Breast epithelium (tissue), 4 donors: ENCODE results near the gene SHB. TPM values are rescaled to one million over a fixed set of nuclear protein-coding genes. Genes with fewer than 3 reads are reported as not detected.

ENCODE experiments used
- DNase-seq, 2 donors: peaks; one replicate each; pipeline ENCODE4 v3.0.0-alpha.2; 2019; ENCODE audit warnings: low spot score in 2 of 2
- H3K27ac ChIP-seq, 2 donors: fragments of 200-600 bp; sonication (generic) in 1 of 2; one replicate each; pipeline ENCODE4 v1.5.1; 2016 to 2019; ENCODE audit warnings: mild to moderate bottlenecking in 1 of 2
- H3K27me3 ChIP-seq, 2 donors: fragments of 200-600 bp; sonication (generic) in 1 of 2; one replicate each; pipeline versions ENCODE4 v1.5.1 to v1.6.0; 2017 to 2019; ENCODE audit warnings: control low read depth in 1 of 2, mild to moderate bottlenecking in 1 of 2
- H3K36me3 ChIP-seq: fragments of 200-600 bp; one replicate; pipeline ENCODE4 v1.5.1; 2019
- H3K4me1 ChIP-seq, 2 donors: fragments of 200-600 bp; sonication (generic); one replicate each; pipeline ENCODE4 v1.5.1; 2016 to 2019; ENCODE audit warnings: control low read depth in 1 of 2
- H3K4me3 ChIP-seq, 3 donors: fragments of 200-600 bp; sonication (generic); 1 replicate in 2 of 3; 2 replicates in 1 of 3; pipeline ENCODE4 v1.5.1; 2016 to 2019; ENCODE audit warnings: mild to moderate bottlenecking in 3 of 3, moderate library complexity in 2 of 3
- H3K9me3 ChIP-seq, 2 donors: fragments of 200-600 bp; sonication (generic) in 1 of 2; one replicate each; pipeline ENCODE4 v1.5.1; 2016 to 2019; ENCODE audit warnings: control low read depth in 1 of 2
- CTCF ChIP-seq, 3 donors: fragments of 450-650 bp; IDR thresholded peaks; one replicate each; pipeline ENCODE4 v1.5.1; 2016 to 2017; ENCODE audit warnings: antibody characterized with exemption in 3 of 3, mild to moderate bottlenecking in 3 of 3, moderate library complexity in 3 of 3
- POLR2A ChIP-seq: fragments of 450-650 bp; IDR thresholded peaks from one replicate; pipeline ENCODE4 v1.6.1; 2016; ENCODE audit warnings: antibody characterized with exemption, mild to moderate bottlenecking, moderate library complexity
- POLR2AphosphoS5 ChIP-seq, 3 donors: sonication (generic); formaldehyde crosslinking; IDR thresholded peaks; one replicate each; pipeline ENCODE4 v1.6.1; 2017; ENCODE audit warnings: antibody characterized with exemption in 3 of 3
- intact Hi-C: fragments of 100-400 bp; cut with DNase I; formaldehyde crosslinking; loops from one replicate; pipeline ENCODE4 v1.15.1; 2023; ENCODE audit warnings: low total_unique reads
- total RNA-seq, 3 donors: library from RNA; depleted of rRNA; stranded (reverse); fragments of >200 nt; gene quantifications; one replicate each; pipeline ENCODE4 v1.1.0, GENCODE V29; 2016

Gene SHB
- total RNA-seq, 3 donors from 2014 or later = 3.8 to 18.7 (median 17.9) TPM

GRCh38 chr9:38107405-38107804, 38.4 kb upstream of the SHB start:
- H3K4me1 ChIP-seq = no peaks in the 10 kb centered on the region
- no peak overlapping the region for H3K27ac ChIP-seq
- no peaks in the 10 kb centered on the region for H3K27me3 ChIP-seq
- intact Hi-C loops = no loop called here
- TF ChIP-seq POLR2AphosphoS5 (IDR thresholded peaks at IDR 0.05) (no peak), POLR2A (no peak), CTCF (IDR thresholded peaks at IDR 0.05) (no peak)
- no peaks in the 10 kb centered on the region for H3K36me3 ChIP-seq
- no peak overlapping the region for H3K4me3 ChIP-seq
- H3K9me3 ChIP-seq = no peaks in the 10 kb centered on the region
- DNase-seq = no peak

- TF ChIP-seq POLR2AphosphoS5 (IDR thresholded peaks at IDR 0.05) = no peak
- TF ChIP-seq CTCF (IDR thresholded peaks at IDR 0.05) = no peak
- no peak for TF ChIP-seq POLR2A
- Histone ChIP-seq H3K27me3 (no peaks in the 10 kb centered on the region), H3K27ac (no peak overlapping the region), H3K4me3 (no peak overlapping the region), H3K9me3 (no peaks in the 10 kb centered on the region), H3K4me1 (no peaks in the 10 kb centered on the region), H3K36me3 (no peaks in the 10 kb centered on the region)
- intact Hi-C loops = no loop called here
- no peak for DNase-seq
Observed at GRCh38 chr9:38106488-38106887, 37.5 kb upstream of the SHB start.

DNA sequence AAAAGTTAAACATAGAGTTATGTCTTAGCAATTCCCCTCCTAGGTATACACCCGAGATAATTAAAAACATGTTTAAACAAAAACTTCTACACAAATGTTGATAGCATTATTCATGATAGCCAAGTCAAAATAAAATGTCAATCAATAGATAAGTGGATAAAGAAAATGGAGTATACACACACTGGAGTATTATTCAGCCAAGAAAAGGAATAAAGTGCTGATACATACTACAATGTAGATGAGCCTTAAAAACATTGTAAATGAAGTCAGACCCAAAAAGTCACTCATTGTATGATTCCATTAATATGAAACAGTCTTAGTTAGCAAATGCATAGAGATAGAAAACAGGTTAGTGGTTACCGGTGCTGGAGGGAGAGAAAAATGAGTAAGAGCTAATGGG, 34.3 kb upstream of the SHB start:
- Histone ChIP-seq H3K27ac (no peak overlapping the region), H3K4me3 (no peak overlapping the region), H3K36me3 (no peaks in the 10 kb centered on the region), H3K27me3 (no peaks in the 10 kb centered on the region), H3K4me1 (no peaks in the 10 kb centered on the region), H3K9me3 (no peaks in the 10 kb centered on the region)
- TF ChIP-seq CTCF (IDR thresholded peaks at IDR 0.05) (no peak), POLR2AphosphoS5 (IDR thresholded peaks at IDR 0.05) (no peak), POLR2A (no peak)
- no peak for DNase-seq
- intact Hi-C loops = no loop called here

DNA sequence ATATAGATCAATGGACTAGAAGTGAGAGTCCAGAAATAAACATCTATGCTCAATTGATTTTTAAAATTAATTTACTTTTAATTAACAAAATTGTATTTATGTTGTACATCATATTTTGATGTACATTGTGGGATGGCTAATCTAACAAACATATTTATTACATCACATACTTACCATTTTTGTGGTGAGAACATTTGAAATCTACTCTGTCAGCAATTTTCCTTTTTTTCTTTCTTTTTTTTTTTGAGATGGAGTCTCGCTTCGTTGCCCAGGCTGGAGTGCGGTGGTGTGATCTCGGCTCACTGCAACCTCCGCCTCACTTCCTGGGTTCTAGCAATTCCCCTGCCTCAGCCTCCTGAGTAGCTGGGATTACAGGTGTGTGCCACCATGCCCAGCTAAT, 32.4 kb upstream of the SHB start:
- TF ChIP-seq CTCF (IDR thresholded peaks at IDR 0.05) (no peak), POLR2AphosphoS5 (IDR thresholded peaks at IDR 0.05) (no peak), POLR2A (no peak)
- H3K4me3 ChIP-seq = no peak overlapping the region
- no peaks in the 10 kb centered on the region for H3K36me3 ChIP-seq
- DNase-seq = no peak
- no peaks in the 10 kb centered on the region for H3K27me3 ChIP-seq
- intact Hi-C loops = no loop called here
- no peaks in the 10 kb centered on the region for H3K4me1 ChIP-seq
- no peaks in the 10 kb centered on the region for H3K9me3 ChIP-seq
- no peak overlapping the region for H3K27ac ChIP-seq

GRCh38 chr9:38096238-38096805, 27.3 kb upstream of the SHB start:
- no peaks in the 10 kb centered on the region for H3K36me3 ChIP-seq
- peak in 1 of 2 donors; percentile 89 for DNase-seq
- TF ChIP-seq POLR2A = no peak
- TF ChIP-seq POLR2AphosphoS5 (IDR thresholded peaks at IDR 0.05) = peak in 2 of 3 donors; percentile 48 to 64
- H3K9me3 ChIP-seq = no peaks in the 10 kb centered on the region
- H3K4me1 ChIP-seq = no peaks in the 10 kb centered on the region
- H3K27me3 ChIP-seq = no peaks in the 10 kb centered on the region
- H3K27ac ChIP-seq = no peak overlapping the region
- intact Hi-C loops = no loop called here
- no peak overlapping the region for H3K4me3 ChIP-seq

DNA sequence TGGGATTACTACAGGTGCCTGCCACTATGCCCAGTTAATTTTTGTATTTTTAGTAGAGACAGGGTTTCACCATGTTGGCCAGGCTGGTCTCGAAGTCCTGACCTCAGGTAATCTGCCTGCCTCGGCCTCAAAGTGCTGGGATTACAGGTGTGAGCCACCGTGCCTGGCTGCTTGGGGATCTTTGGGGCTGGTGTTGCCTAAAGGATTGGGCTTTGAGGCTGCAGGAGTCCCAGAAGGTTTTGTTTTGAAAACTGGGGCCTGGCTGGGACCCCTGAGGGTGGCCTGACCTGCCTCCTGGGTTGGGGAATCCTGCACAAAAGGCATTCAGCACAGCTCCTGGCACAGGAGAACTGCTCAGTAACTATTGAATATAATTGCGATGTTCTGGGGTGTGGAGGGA, 25.1 kb upstream of the SHB start:
- Histone ChIP-seq H3K27me3 (no peaks in the 10 kb centered on the region), H3K4me3 (no peak overlapping the region), H3K9me3 (no peaks in the 10 kb centered on the region), H3K4me1 (no peaks in the 10 kb centered on the region), H3K27ac (no peak overlapping the region), H3K36me3 (no peaks in the 10 kb centered on the region)
- no peak for DNase-seq
- intact Hi-C loops = no loop called here
- no peak for TF ChIP-seq POLR2AphosphoS5 (IDR thresholded peaks at IDR 0.05)
- no peak for TF ChIP-seq CTCF (IDR thresholded peaks at IDR 0.05)
- TF ChIP-seq POLR2A = no peak
